SIG-M5 (cell line): ENCODE measurements around the gene PFDN2.

ENCODE experiments used
- DNase-seq: peaks from one replicate; lab custom pipeline; 2025; lab: John Stamatoyannopoulos, UW

Gene PFDN2

GRCh38 chr1:161099090-161099802, 18.6 kb downstream of the PFDN2 start:
- DNase-seq = no peak

- DNase-seq = no peak
These were observed 19.4 kb downstream of the PFDN2 start, which contains the start of gene KLHDC9 for GRCh38 chr1:161098210-161099068. Gene KLHDC9, plus strand, starts transcription at chr1:161098361. Its CDS starts 175 bp downstream, at chr1:161098536.

- no peak for DNase-seq
These were observed 21.3 kb downstream of the PFDN2 start for GRCh38 chr1:161096530-161096929.

- DNase-seq = no peak
These were observed 21.8 kb downstream of the PFDN2 start for GRCh38 chr1:161096015-161096414.

GRCh38 chr1:161095230-161095629, 22.6 kb downstream of the PFDN2 start:
- DNase-seq = no peak

DNA sequence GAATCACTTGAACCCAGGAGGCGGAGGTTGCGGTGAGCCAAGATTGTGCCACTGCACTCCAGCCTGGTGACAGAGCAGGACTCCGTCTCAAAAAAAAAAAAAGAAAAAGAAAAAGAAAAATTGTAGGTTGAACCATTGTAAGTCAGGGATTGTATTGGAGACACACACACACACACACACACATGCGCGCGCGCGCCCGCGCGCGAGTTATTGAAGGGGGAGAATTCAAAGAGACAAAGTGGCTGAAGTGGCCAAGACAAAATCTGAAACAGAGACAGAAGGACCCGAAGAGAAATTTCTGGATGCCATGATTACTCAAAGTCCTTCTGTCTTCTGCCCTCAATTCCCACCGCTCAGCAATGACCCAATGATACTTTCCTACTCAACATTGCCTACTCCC, 23.4 kb downstream of the PFDN2 start:
- DNase-seq = no peak

- no peak for DNase-seq
These were observed 25.2 kb downstream of the PFDN2 start for GRCh38 chr1:161092621-161093028.

GRCh38 chr1:161091796-161092507, 25.9 kb downstream of the PFDN2 start:
- DNase-seq = no peak

GRCh38 chr1:161091093-161091492, 26.7 kb downstream of the PFDN2 start:
- DNase-seq = no peak

DNA sequence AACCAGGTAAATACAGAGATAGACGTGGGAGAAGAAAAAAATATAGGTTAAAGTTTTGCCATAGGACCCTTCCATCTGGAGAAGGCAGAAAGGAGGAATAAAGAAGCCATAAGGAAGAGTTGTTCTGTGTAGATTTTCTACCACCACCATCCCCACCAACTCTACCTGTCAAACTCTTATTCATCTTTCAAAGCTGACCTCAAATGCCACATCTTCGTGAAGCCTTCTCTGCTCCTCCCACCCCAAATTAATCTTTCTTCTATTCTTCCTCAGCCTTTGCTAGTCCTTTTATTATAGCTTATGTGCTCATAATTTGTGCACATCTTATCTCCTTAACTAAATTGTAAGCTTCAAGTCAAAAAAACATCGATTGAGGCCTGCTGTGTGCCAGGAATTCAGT, 27.2 kb downstream of the PFDN2 start:
- no peak for DNase-seq

GRCh38 chr1:161089938-161090337, 27.9 kb downstream of the PFDN2 start:
- no peak for DNase-seq

DNA sequence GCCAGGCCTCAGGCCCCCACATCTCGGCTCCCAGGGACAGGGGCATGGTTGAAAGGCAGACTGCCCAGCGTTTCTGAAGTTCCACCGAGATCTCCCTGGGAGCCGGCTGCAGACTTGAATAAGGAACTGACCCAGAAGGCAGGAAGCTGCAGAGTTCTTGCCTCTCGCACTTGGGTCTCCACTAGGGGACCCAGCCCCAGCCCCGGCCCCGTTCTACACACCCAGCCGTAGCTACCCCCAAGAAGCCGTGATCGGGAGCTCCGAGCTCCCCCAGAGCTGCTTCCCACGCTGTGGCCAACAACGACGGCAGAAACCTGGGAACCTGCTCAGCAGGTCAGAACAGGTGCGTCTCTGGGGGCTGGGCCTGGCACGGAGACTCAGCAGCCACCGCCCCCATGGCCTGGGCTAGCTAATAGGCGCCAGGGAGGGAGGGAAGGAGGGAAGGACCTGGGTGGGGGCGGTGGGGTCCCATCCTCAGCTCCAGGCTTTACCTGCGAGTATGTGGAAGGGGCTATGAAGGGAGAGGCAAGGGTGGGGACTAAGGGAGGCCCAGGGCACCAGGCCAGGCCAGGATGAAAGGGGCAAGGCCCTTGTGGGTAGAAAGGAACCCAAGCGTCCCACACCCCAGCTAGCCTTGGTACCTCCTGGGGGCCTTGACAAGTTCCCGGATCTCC, 28.4 kb downstream of the PFDN2 start, which contains the start of gene NECTIN4:
TSS of gene NECTIN4 (minus strand) at position 308 of the 674 bp plus-strand sequence. CDS start at position 46, 262 bp downstream.
- DNase-seq = no peak

DNA sequence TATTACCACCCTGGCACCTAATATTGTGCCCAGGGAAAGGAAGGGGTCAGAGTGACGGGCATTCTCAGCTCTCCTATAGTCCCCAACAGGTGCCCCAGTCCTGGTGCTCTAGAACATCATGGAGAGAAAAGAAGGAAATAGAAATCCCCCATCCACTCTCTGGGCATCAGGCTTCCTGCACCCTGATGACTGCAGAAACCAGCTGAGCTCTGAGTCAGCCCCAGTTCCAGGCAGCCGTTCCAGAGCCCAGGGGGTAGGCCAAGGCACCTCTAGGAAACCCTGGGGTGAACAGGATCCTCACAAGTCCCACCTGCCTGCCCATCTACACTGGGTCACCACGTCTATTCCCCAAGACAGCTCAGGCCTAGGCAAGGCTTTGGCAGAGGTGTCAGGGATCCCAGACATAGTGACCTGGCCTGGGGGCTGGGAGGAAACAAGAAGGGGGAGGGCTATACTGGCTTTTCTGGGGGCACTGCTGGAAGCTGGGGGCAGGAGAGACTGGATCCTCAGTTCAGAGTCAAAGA, 29.2 kb downstream of the PFDN2 start:
- DNase-seq = no peak

- DNase-seq = no peak
These were observed 31.4 kb downstream of the PFDN2 start for GRCh38 chr1:161086457-161086856.

DNA sequence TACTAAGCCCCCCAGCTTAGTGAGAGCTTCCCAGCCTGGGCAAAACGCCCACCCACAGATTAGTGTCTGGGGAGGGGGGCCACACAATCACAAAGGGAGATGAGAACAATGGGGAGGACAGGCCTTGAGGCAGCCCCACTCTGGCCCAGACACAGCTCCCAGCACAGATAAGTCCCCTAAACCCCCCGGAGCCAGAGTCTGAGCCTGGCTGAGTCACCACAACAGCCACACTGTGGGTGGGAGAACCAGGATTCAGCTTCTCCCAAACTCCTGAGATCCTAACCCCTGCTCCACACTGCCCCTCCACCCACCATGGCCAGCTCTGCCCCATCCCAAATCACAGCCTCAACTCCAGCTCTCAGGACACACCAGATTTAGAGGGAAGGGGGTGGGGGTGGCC, 32.7 kb downstream of the PFDN2 start:
- no peak for DNase-seq

GRCh38 chr1:161084597-161084988, 33.2 kb downstream of the PFDN2 start:
- DNase-seq = no peak

DNA sequence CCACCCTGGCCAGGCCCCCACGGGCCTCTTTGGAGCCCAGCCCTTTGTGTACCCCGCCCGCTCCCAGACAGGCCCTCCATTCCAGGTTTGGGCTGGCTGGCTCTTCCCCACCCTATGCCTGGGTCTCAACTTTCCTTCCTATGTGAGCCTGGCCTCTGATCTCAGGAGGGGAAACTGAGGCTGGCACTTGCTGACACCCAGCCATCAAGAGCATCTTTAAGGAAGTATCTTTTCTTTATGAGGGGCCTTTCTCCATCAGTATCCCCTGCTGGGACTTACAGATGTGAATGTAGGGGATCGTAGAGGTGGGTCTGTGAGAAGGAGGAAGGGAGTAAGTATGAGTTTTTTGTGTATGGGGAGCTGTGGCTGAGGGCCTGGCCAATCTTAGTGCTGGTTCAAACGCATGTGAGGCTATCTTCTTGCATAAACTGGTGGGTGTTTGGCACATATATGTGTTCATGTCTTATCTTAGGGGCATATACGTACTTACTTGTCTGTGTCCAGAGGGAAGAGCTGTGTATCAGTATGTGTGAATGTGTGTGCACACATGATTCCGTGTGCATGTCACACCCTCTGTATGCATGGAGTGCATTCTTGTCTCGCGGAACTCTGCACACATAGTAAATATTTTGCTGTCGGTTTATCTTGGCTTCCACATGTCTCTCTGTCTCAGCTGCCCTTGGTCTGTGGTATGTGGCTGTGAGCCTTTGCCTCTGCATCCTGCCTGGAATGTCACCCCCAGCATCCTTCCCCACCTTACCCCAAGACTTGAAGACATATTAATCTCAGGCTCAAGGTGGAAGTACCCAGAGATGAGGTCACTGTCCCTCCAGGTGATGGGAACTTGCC, 33.9 kb downstream of the PFDN2 start:
- DNase-seq = no peak

DNA sequence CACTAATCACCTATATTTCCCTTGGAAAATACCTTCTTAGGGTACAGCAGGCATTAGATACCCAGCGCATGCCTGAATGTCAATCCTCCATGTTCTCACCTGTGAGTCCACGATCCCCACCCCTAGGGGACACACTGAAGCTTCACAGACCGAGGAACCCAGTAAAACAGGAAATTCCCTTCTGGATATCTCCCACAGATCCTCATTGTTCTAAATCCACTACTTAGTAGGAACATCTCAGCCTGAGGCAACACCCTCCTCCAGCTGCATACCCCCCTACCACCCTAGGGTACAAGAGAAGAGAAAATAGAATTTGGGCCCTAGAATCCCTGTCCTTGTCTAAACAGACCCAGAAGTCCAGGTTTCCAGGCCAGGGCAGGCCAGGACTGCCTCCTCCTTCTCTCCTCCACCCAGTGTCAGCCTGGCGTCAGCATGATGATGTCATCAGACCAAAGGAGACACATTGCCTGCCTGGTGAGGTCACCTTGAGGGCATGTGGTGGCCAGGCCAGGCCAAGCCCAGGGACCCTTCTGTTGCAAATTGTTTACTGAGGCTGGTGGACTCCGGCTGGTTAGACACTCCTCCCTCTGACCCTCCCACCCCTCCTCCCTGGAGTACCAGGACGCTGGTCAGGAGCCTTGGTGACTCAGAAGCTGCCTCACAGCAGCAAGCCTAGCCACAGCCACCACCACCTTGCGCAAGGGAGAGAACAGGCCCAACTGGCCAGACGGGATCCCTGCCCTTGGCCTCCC, 34.7 kb downstream of the PFDN2 start:
- DNase-seq = no peak

- DNase-seq = no peak
These were observed 35.4 kb downstream of the PFDN2 start for GRCh38 chr1:161082483-161082882.

DNA sequence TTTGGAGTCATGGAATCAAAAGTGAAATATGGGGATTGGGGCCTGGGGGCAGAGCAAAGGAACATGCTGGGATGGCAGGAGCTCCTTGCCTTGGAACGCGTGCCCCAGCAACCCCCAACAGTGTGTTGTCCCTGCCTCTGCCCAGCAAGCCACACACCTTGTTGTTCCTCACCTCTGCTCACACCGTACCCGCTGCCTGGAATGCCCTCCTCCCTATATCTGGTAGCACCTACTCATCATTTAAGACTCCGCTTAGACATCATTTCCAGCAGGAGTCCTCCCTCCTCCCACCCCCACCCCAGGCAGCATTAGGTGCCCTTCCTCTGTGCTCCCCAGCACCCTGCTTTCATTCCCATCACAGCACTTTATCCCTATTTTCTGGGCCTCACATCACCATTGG, 36.3 kb downstream of the PFDN2 start:
- no peak for DNase-seq
